Tibial nerve (tissue), 4 donors: ENCODE results near the gene BRINP3. TPM values are rescaled to one million over a fixed set of nuclear protein-coding genes. Genes with fewer than 3 reads are reported as not detected.

Experiments used
- DNase-seq, 2 donors: peaks; one replicate each; pipeline ENCODE4 v3.0.0-alpha.2; 2019; ENCODE audit warnings: low spot score in 2 of 2
- H3K27ac ChIP-seq, 4 donors: fragments of 200-600 bp; sonication (generic) in 3 of 4; one replicate each; pipeline ENCODE4 v1.5.1; 2017 to 2019; ENCODE audit warnings: mild to moderate bottlenecking in 1 of 4
- H3K27me3 ChIP-seq, 2 donors: fragments of 200-600 bp; sonication (generic) in 1 of 2; one replicate each; pipeline versions ENCODE4 v1.5.1 to v1.6.0; 2017 to 2019
- H3K36me3 ChIP-seq, 3 donors: fragments of 200-600 bp; sonication (generic); one replicate each; pipeline ENCODE4 v1.5.1; 2018 to 2019
- H3K4me1 ChIP-seq, 4 donors: fragments of 200-600 bp; sonication (generic) in 3 of 4; one replicate each; pipeline ENCODE4 v1.5.1; 2017 to 2019
- H3K4me3 ChIP-seq, 4 donors: fragments of 200-600 bp; sonication (generic) in 3 of 4; one replicate each; pipeline ENCODE4 v1.5.1; 2017 to 2019; ENCODE audit warnings: mild to moderate bottlenecking in 1 of 4, moderate library complexity in 1 of 4
- H3K9me3 ChIP-seq, 4 donors: fragments of 200-600 bp; sonication (generic) in 3 of 4; one replicate each; pipeline ENCODE4 v1.5.1; 2017 to 2019
- CTCF ChIP-seq, 5 experiments: fragments of 200-600 bp in 3 of 5; fragments of 450-650 bp in 2 of 5; sonication (generic) in 3 of 5; IDR thresholded peaks; one replicate each; pipeline ENCODE4 v1.5.1; 2016 to 2019; ENCODE audit warnings: antibody characterized with exemption in 5 of 5, mild to moderate bottlenecking in 3 of 5, moderate library complexity in 2 of 5
- EP300 ChIP-seq, 2 donors: sonication (generic); formaldehyde crosslinking; IDR thresholded peaks; one replicate each; pipeline ENCODE4 v1.6.1; 2017; ENCODE audit warnings: antibody characterized with exemption in 2 of 2, mild to moderate bottlenecking in 1 of 2
- POLR2A ChIP-seq, 2 donors: fragments of 450-650 bp; IDR thresholded peaks; one replicate each; pipeline ENCODE4 v1.6.1; 2017; ENCODE audit warnings: antibody characterized with exemption in 2 of 2, mild to moderate bottlenecking in 2 of 2, moderate library complexity in 2 of 2
- WGBS, 2 donors: methylation state at CpG; one replicate each; pipeline ENCODE4 v1.1.5; 2018; 5-methylcytosine and 5-hydroxymethylcytosine counted together
- total RNA-seq, 4 donors: library from RNA; depleted of rRNA; stranded (reverse); fragments of >200 nt; gene quantifications; one replicate each; pipeline ENCODE4 v1.1.0, GENCODE V29; 2016

BRINP3 gene
- total RNA-seq, 4 donors from 2014 or later, result 0.20 to 0.21 TPM; not detected in 2

- H3K4me3 ChIP-seq, result no peak overlapping the region
- H3K36me3 ChIP-seq, result no peaks in the 10 kb centered on the region
- no peak overlapping the region for H3K27ac ChIP-seq
- no peak for TF ChIP-seq EP300 (IDR thresholded peaks at IDR 0.05)
- TF ChIP-seq POLR2A (IDR thresholded peaks at IDR 0.05), result no peak
- no peak for TF ChIP-seq CTCF (IDR thresholded peaks at IDR 0.05)
- no peaks in the 10 kb centered on the region for H3K4me1 ChIP-seq
- DNase-seq, result no peak
- no peaks in the 10 kb centered on the region for H3K9me3 ChIP-seq
- no peaks in the 10 kb centered on the region for H3K27me3 ChIP-seq
Observed at GRCh38 chr1:190243056-190243455, 234.6 kb downstream of the BRINP3 start.

GRCh38 chr1:190226006-190226405 is 251.7 kb downstream of the BRINP3 start:
- Histone ChIP-seq H3K27me3 (no peaks in the 10 kb centered on the region), H3K27ac (no peak overlapping the region), H3K9me3 (no peaks in the 10 kb centered on the region), H3K4me3 (no peak overlapping the region), H3K4me1 (no peaks in the 10 kb centered on the region), H3K36me3 (no peaks in the 10 kb centered on the region)
- WGBS, 2 donors, result 56 to 64% methylated on average over 2 of the region's 2 CpGs
- TF ChIP-seq CTCF (IDR thresholded peaks at IDR 0.05) (no peak), EP300 (IDR thresholded peaks at IDR 0.05) (no peak), POLR2A (IDR thresholded peaks at IDR 0.05) (no peak)
- no peak for DNase-seq

GRCh38 chr1:190212450-190212849 is 265.2 kb downstream of the BRINP3 start:
- Histone ChIP-seq H3K4me1 (no peaks in the 10 kb centered on the region), H3K27me3 (no peaks in the 10 kb centered on the region), H3K36me3 (no peaks in the 10 kb centered on the region), H3K27ac (no peak overlapping the region), H3K9me3 (no peaks in the 10 kb centered on the region), H3K4me3 (no peak overlapping the region)
- no peak for TF ChIP-seq POLR2A (IDR thresholded peaks at IDR 0.05)
- no peak for TF ChIP-seq EP300 (IDR thresholded peaks at IDR 0.05)
- TF ChIP-seq CTCF (IDR thresholded peaks at IDR 0.05), result no peak
- DNase-seq, result no peak
- 82 to 89% methylated on average over 3 of the region's 3 CpGs for WGBS, 2 donors

GRCh38 chr1:190207733-190208132 is 269.9 kb downstream of the BRINP3 start:
- Histone ChIP-seq H3K4me1 (no peaks in the 10 kb centered on the region), H3K27ac (no peak overlapping the region), H3K27me3 (no peaks in the 10 kb centered on the region), H3K36me3 (no peaks in the 10 kb centered on the region), H3K4me3 (no peak overlapping the region), H3K9me3 (no peaks in the 10 kb centered on the region)
- no peak for TF ChIP-seq POLR2A (IDR thresholded peaks at IDR 0.05)
- TF ChIP-seq CTCF (IDR thresholded peaks at IDR 0.05), result no peak
- no peak for TF ChIP-seq EP300 (IDR thresholded peaks at IDR 0.05)
- no peak for DNase-seq
- WGBS, 2 donors, result 87 to 95% methylated on average over 4 of the region's 4 CpGs

GRCh38 chr1:190205713-190206112 is 272.0 kb downstream of the BRINP3 start:
- Histone ChIP-seq H3K27me3 (no peaks in the 10 kb centered on the region), H3K4me3 (no peak overlapping the region), H3K4me1 (no peaks in the 10 kb centered on the region), H3K27ac (no peak overlapping the region), H3K9me3 (peaks cover 0 to 6% (median 0%) of the 10 kb centered on the region in 4 donors), H3K36me3 (no peaks in the 10 kb centered on the region)
- WGBS, 2 donors, result 66 to 72% methylated on average over 2 of the region's 2 CpGs
- DNase-seq, result no peak
- no peak for TF ChIP-seq CTCF (IDR thresholded peaks at IDR 0.05)
- no peak for TF ChIP-seq POLR2A (IDR thresholded peaks at IDR 0.05)
- TF ChIP-seq EP300 (IDR thresholded peaks at IDR 0.05), result no peak
